Cortex of kidney (tissue), 1 donor: ENCODE data around the gene DGKG.

Experiments
- DNase-seq: peaks from one replicate; lab custom pipeline; 2025; lab: John Stamatoyannopoulos, UW

DGKG gene

GRCh38 chr3:186239321-186239720 lies 122.7 kb downstream of the DGKG start:
- no peak for DNase-seq

DNA sequence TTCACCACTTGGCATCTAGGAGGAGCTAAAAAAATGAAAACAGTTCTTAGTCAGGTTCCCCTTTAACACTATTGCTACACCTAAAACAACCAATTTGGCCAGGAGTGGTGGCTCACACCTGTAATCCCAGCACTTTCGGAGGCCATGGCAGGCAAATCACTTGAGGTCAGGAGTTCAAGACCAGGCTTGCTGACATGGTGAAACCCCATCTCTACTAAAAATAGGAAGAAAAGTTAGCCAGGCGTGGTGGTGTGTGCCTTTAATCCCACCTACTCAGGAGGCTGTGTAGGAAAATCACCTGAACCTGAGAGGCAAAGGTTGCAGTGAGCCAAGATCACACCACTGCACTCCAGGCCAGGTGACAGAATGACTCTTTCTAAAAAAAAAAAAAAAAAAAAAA lies 124.1 kb downstream of the DGKG start:
- no peak for DNase-seq

GRCh38 chr3:186236357-186237020 lies 125.5 kb downstream of the DGKG start:
- DNase-seq, result no peak

DNA sequence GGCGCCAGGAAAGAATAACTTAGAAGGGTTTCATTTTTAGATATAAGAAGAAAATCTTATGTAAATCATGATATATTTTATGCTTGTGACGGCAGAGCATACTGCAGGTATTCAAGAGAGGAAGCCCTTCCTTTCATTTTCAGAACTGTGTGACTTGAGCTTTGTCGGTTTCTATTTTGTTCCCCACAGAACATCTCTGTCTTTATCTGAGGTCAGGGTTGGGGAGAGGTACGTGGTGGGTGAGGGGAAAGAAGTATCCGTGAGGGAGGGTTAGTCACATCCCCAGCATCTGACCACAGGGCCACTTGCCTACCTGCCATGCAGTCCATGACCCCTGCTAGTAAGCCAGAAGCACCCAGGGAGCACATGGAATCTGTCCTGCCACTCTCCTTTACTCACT lies 126.5 kb downstream of the DGKG start:
- no peak for DNase-seq

DNA sequence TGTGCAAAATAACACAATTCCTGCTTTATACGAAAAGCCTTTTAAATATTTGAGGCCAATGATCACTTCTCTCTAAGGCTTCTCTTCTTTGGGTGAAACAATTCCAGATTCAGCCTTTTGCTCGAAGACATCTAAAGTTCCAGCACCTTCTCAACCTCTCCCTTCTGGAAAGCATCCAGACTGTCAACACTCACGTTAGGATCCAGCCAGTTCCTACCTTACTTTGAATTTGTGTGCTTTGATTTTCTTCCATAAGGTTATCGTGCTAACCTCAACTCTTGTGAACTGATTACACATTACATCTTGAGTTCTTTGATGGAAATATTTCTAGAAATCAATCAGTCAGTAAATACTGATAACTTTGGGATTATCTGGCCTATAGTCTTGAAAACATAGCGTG lies 127.9 kb downstream of the DGKG start:
- DNase-seq, result no peak

GRCh38 chr3:186226482-186226881 lies 135.6 kb downstream of the DGKG start:
- DNase-seq, result no peak

- no peak for DNase-seq
Measured at GRCh38 chr3:186225603-186226002, 136.4 kb downstream of the DGKG start.

- no peak for DNase-seq
Measured at GRCh38 chr3:186224041-186224610, 137.9 kb downstream of the DGKG start.

GRCh38 chr3:186223476-186223875 lies 138.6 kb downstream of the DGKG start:
- no peak for DNase-seq

- DNase-seq, result no peak
Measured at GRCh38 chr3:186221760-186222378, 140.2 kb downstream of the DGKG start.

DNA sequence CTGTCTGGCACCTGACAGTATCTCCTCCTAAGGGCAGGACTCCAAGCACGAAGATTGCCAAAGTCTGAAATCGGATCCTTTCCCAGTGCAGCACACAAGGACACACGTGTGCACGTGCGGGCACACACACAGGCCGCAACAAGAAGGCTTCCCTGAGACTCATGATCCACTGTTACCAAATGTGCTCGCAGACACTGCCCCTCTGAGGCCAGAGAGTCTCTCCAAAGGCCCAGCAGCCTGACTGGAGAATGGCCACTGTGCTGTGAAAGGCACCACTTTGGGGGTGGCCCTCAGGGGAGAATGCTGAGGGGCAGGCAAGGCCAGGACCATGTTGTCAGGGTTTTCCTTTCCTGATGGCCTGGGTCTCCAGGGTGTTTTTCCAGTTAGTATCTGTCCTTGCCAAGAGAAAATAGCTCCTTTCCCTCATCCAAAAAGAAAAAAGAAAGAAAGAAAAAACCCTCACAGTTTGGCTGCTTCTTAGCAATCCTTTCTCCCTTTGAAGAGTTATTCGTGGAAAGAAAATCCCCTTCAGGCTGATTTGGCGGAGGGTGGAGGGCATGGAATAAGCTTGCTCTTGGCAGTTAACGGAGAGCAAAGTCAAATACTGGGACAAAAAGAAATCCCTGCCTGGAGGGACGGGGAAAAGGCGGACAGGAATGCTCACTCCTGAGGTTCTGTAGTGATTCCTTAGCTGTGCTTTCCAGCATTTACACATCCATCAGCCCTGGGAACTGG lies 141.0 kb downstream of the DGKG start:
- no peak for DNase-seq

DNA sequence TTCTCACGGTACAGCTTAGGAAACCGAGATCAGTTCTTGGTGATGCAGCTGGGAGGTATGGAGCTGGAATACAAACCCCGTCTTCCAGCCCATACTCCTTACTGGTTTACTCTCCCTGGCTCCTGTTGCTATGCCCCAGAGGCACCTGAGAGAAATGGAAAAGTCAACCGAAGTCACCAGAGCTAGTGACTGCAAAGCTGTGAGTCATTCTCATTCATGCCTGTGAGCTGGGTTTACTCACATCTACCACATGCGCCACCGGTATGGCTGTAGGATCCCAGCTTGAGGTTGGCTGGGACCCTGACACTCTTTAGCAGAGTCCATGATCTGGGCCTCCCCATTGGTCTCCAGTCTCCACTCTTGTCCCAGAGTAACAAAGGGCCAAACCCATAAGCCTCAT lies 141.7 kb downstream of the DGKG start:
- no peak for DNase-seq

GRCh38 chr3:186219211-186219638 lies 142.8 kb downstream of the DGKG start:
- no peak for DNase-seq

DNA sequence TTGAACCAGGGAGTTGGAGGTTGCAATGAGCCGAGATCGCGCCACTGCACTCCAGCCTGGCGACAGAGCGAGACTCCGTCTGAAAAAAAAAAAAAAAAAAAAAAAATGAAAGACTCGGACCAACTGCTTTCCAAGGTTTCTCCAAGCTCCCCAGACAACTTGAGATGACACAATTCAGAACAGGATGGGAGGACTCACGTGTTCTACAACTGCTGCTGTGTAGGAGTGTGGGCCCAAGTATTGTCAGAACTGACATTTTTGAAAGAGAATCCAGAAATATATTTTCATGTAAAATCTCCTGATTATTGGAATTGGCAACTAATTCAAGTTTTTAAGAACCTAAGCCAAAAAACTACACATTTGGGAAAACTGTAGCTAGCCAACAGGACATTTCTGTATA lies 143.6 kb downstream of the DGKG start:
- DNase-seq, result no peak

- DNase-seq, result no peak
Measured at GRCh38 chr3:186217820-186218164, 144.2 kb downstream of the DGKG start.

DNA sequence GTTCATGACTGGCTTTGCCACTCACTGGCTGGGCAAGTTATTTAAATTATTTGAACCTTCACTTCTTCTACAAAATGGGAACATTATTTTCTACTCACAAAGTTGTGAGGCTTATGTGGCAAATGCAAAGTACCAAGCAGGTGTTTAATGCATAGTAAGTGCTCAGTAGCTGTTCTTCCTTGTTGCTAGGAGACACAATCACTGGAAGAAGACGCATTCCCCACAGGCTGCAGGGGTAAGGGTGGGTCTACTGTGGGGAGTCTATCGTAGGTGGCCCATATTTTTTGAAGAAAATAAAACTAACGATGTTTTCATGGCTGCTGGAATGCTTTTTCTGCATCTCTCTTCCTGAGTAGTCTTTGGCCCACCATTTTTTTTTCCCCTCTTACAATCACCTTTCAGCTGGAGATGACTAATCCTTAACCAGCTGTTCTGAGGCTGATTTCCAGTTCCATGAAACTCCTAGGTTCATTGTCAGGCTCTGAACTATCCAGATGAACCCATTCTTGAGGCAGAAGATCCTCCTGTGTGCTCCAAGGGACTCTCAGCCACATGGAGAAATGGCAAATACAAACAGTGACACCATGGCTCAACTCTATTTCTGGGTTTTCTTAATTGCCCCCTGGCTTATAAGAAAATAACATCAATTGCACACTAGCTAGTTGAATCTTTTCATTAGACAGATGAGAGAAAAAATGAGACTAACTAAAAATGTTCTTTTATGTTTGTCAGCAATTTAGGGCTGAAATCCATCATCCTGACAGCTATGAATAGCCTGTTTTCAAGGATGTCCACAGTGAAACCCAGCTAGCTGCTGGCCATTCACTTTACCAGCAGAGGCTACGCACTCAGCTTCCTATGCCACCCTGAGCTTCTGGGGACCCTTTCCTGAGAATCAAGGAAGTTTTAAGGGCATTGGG lies 144.9 kb downstream of the DGKG start:
- no peak for DNase-seq

- no peak for DNase-seq
Measured at GRCh38 chr3:186214670-186215069, 147.4 kb downstream of the DGKG start.

DNA sequence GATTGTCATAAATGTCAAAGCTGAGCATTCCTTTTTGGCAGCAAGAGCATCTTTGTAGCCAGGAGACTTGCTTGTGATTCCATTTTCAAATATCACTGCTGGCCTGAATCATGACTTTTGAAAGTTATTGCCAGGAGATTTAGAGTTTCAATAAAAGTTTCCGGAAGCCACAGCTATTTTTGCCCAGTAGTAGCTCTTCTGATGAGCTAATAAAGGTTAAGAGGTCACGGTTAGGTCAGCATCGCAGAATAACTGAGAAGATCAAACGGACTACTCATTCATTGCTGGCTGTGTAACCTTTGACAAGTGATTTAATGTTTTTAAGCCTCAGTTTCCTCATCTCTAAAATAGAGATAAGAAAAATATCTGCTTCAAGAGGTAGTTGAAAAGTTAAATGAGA lies 148.1 kb downstream of the DGKG start:
- no peak for DNase-seq

- DNase-seq, result no peak
Measured at GRCh38 chr3:186212611-186213010, 149.4 kb downstream of the DGKG start.

DNA sequence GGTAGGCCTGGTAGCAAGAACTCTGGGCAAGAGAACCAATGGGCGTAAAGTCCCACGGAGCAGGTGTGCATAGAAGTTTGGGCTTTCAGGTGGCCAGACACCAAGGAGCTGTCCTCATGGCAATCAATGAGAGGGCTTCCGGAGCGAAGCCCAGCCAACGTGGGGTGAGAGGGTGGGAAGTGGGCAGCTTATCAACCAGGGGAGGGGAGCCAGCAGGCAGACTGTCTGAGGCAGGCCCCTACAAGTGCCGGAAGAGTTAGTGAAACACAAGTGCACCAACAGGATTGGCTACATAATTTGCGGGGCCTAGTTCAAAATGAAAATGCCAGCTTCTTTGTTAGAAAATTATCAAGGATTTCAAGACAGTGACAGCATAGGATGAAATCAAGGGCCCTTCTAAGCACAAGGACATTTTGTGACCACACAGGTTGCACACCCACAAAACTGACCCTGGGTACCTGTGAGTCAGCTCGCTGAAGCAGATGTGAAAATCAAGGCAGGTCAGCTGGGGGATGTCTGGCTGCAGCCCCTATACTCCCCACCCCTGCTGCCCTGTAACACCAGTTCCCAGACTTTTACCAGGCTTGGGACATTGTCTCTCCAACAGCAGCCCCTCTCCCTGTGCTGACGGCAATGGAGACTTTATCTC lies 151.1 kb downstream of the DGKG start:
- no peak for DNase-seq
